HG03025 (cell line): ENCODE measurements around the gene OR5D16.
"Not testable (repeated sequence)": the region's sequence is repeated elsewhere in the genome, so short reads cannot be mapped to it uniquely, and the experiment has no call there.

Experiments used
- ATAC-seq: cut with Tn5 transposase; IDR thresholded peaks from one replicate; pipeline ENCODE4 v1.9.1; 2021; ENCODE audit warnings: mild to moderate bottlenecking, moderate library complexity; ENCODE audit not compliant: unreplicated experiment, low FRiP score

OR5D16 gene

GRCh38 chr11:55838452-55838851 is at the start of gene OR5D16:
OR5D16 (plus strand) TSS chr11:55838752; CDS start chr11:55838752, 0 bp downstream.
- no peak for ATAC-seq

- ATAC-seq = no peak
Measured at GRCh38 chr11:55791606-55792005, 46.9 kb upstream of the OR5D16 start.

- ATAC-seq = no peak
Measured at GRCh38 chr11:55793321-55793720, 45.2 kb upstream of the OR5D16 start.

GRCh38 chr11:55795256-55795655 is 43.3 kb upstream of the OR5D16 start, which contains the start of gene OR5D14:
OR5D14 (plus strand) TSS chr11:55795556; CDS start chr11:55795556, 0 bp downstream.
- ATAC-seq = no peak

- ATAC-seq = no peak
Measured at GRCh38 chr11:55806248-55806647, 32.3 kb upstream of the OR5D16 start.

GRCh38 chr11:55811067-55811466 is 27.5 kb upstream of the OR5D16 start, which contains the start of gene OR5L1:
OR5L1 (plus strand) TSS chr11:55811367; CDS start chr11:55811467, 100 bp downstream.
- ATAC-seq = no peak

GRCh38 chr11:55819330-55819729 is 19.2 kb upstream of the OR5D16 start, which contains the start of gene OR5D18:
OR5D18 (plus strand) TSS chr11:55819630; CDS start chr11:55819630, 0 bp downstream.
- ATAC-seq = no peak

- no peak for ATAC-seq
Measured at GRCh38 chr11:55826919-55827318, 11.6 kb upstream of the OR5D16 start, which contains the start of gene OR5L2. OR5L2 (plus strand) TSS chr11:55827219; CDS start chr11:55827219, 0 bp downstream.

GRCh38 chr11:55847453-55847852 is 8.9 kb downstream of the OR5D16 start:
- no peak for ATAC-seq

- no peak for ATAC-seq
Measured at GRCh38 chr11:55849037-55849436, 10.5 kb downstream of the OR5D16 start.

- no peak for ATAC-seq
Measured at GRCh38 chr11:55852141-55852540, 13.6 kb downstream of the OR5D16 start.

GRCh38 chr11:55854704-55855103 is 16.2 kb downstream of the OR5D16 start:
- no peak for ATAC-seq

GRCh38 chr11:55867354-55867753 is 28.8 kb downstream of the OR5D16 start:
- ATAC-seq = not testable (repeated sequence)

GRCh38 chr11:55872731-55873130 is 34.2 kb downstream of the OR5D16 start:
- ATAC-seq = not testable (repeated sequence)

- ATAC-seq = not testable (repeated sequence)
Measured at GRCh38 chr11:55873146-55873545, 34.6 kb downstream of the OR5D16 start.

- not testable (repeated sequence) for ATAC-seq
Measured at GRCh38 chr11:55882997-55883396, 44.4 kb downstream of the OR5D16 start, which contains the start of gene TRIM51. TRIM51 (plus strand) TSS chr11:55883297; CDS start chr11:55885429, 2,132 bp downstream.

- not testable (repeated sequence) for ATAC-seq
Measured at GRCh38 chr11:55884995-55885394, 46.4 kb downstream of the OR5D16 start.

GRCh38 chr11:55885481-55885880 is 46.9 kb downstream of the OR5D16 start:
- not testable (repeated sequence) for ATAC-seq
